ENCODE results near the gene IDS. TPM values are rescaled to one million over a fixed set of nuclear protein-coding genes. Genes with fewer than 3 reads are reported as not detected.

Gene IDS
- total and polyA plus RNA-seq, 11 donors = 20.7 to 83.9 (median 70.8) TPM

DNA sequence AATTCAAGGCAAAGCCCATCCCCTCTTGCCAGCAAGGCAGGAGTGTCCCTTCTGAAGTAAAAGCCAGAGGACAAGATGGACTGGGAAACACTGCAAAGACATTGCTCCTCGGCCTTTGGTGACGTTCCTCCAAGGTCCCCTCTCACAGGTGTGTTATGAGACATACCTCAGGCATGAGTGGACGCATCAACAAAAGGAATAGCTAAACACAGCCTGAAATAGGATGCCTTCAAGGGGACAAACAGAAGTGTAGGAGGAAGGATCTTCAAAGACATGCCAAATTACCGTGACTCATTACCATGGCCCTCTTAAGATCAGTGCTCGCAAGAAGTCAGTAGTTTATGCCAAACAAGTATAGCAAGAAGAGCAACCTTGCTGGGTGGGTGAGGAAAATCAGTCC lies 6.0 kb upstream of the IDS start:
- no peak overlapping the region for H3K27ac ChIP-seq
- intact Hi-C loops (cut with DNase I) = loop anchor here in 1 of 10 donors (5.0 kb wide), 1 partner anchor 366 kb away; no protein-coding TSS in a partner anchor
- no peak for ATAC-seq
- no peaks in the 10 kb centered on the region for H3K9me3 ChIP-seq
- no peaks in the 10 kb centered on the region for H3K36me3 ChIP-seq
- TF ChIP-seq CTCF (IDR thresholded peaks at IDR 0.05) (no peak), POLR2A (IDR thresholded peaks at IDR 0.05) (no peak)
- 77 to 93% (median 83%) methylated on average over 5 of the region's 5 CpGs for WGBS, 4 donors
- peaks cover 0 to 9% (median 0%) of the 10 kb centered on the region in 9 donors for H3K27me3 ChIP-seq
- DNase-seq = no peak
- no peak overlapping the region for H3K4me3 ChIP-seq
- H3K4me1 ChIP-seq = peaks cover 0 to 19% (median 0%) of the 10 kb centered on the region in 12 donors

GRCh38 chrX:149510386-149510785 lies 5.3 kb upstream of the IDS start:
- Histone ChIP-seq H3K4me3 (no peak overlapping the region), H3K27me3 (peaks cover 0 to 9% (median 0%) of the 10 kb centered on the region in 9 donors), H3K4me1 (peaks cover 0 to 22% (median 2%) of the 10 kb centered on the region in 12 donors), H3K27ac (no peak overlapping the region), H3K36me3 (no peaks in the 10 kb centered on the region), H3K9me3 (no peaks in the 10 kb centered on the region)
- DNase-seq = no peak
- no peak for ATAC-seq
- WGBS, 4 donors = 37 to 47% (median 43%) methylated on average over 4 of the region's 4 CpGs
- intact Hi-C loops (cut with DNase I) = loop anchor here in 1 of 10 donors (5.0 kb wide), 1 partner anchor 367 kb away; no protein-coding TSS in a partner anchor
- TF ChIP-seq CTCF (IDR thresholded peaks at IDR 0.05) (peak in 2 of 12 donors; percentile 8 to 10), POLR2A (IDR thresholded peaks at IDR 0.05) (no peak)

DNA sequence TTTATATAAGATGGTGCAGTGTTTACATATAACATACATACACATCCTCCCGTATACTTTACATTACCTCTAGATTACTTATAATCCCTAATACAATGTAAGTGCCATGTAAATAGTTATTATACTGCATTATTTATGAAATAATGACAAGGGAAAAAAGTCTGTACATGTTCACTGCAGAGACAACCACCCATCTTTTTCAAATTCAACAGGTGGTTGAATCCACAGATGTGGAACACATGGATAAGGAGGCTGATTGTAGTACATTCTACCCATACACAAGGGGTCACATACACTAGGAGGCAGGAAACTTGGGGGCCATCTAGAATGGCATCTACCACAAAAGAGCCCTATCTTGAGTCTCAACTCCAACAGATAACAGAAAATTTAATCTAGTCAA lies 3.4 kb upstream of the IDS start:
- no peaks in the 10 kb centered on the region for H3K36me3 ChIP-seq
- DNase-seq (no peak), ATAC-seq (no peak)
- 77 to 88% (median 83%) methylated on average over 1 of the region's 1 CpG for WGBS, 4 donors
- H3K27ac ChIP-seq = no peak overlapping the region
- no peaks in the 10 kb centered on the region for H3K9me3 ChIP-seq
- H3K27me3 ChIP-seq = peaks cover 0 to 9% (median 0%) of the 10 kb centered on the region in 9 donors
- no peak for TF ChIP-seq CTCF (IDR thresholded peaks at IDR 0.05)
- TF ChIP-seq POLR2A (IDR thresholded peaks at IDR 0.05) = no peak
- no peak overlapping the region for H3K4me3 ChIP-seq
- H3K4me1 ChIP-seq = peaks cover 0 to 20% (median 3%) of the 10 kb centered on the region in 12 donors
- intact Hi-C loops (cut with DNase I) = no loop called here

DNA sequence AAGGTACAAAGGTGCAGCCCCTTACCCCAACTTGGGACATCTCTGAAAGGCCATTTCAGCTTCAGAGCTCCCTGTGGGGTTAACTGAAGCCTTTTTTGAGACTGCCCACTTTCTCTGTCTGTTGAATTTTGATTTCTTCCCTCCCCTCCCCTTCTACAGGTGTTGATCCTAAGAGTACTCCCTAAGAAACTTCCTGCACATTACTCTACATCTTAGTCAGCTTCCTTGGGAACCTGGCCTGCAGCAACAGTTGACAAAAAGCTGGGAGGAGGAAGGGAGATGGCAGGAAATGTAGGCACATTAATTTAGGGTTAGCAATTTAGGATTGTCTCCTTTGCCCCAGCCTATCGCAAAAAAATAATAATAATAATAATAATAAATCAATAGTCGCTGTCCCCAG lies 1.2 kb upstream of the IDS start:
- no peak for TF ChIP-seq CTCF (IDR thresholded peaks at IDR 0.05)
- TF ChIP-seq POLR2A (IDR thresholded peaks at IDR 0.05) = no peak
- intact Hi-C loops (cut with DNase I) = no loop called here

More for the DNA sequence above, 1.2 kb upstream of the IDS start:
- Histone ChIP-seq H3K4me3 (no peak overlapping the region), H3K27ac (no peak overlapping the region), H3K4me1 (peaks cover 0 to 22% (median 3%) of the 10 kb centered on the region in 12 donors), H3K36me3 (peaks cover 0 to 14% (median 5%) of the 10 kb centered on the region in 9 donors), H3K27me3 (peaks cover 0 to 9% (median 0%) of the 10 kb centered on the region in 9 donors), H3K9me3 (no peaks in the 10 kb centered on the region)
- ATAC-seq = no peak
- 78 to 97% (median 87%) methylated on average over 2 of the region's 2 CpGs for WGBS, 4 donors
- DNase-seq = no peak

Measured in heart left ventricle (tissue), 16 donors.